GM12878 (cell line): ENCODE data around the gene TIMP2. TPM values are rescaled to one million over a fixed set of nuclear protein-coding genes. Genes with fewer than 3 reads are reported as not detected.

Source experiments
- ATAC-seq: fragments of 200-7000 bp; cut with Tn5 transposase; 3 replicates; pipeline ENCODE4 v1.9.1; 2020; ENCODE audit warnings: mild to moderate bottlenecking, moderate library complexity
- BruUV-seq: library from RNA; stranded (reverse); fragments of 400-500 nt; replicated peaks from 2 replicates; lab custom pipeline; 2021; lab: Mats Ljungman, UMichigan
- CTCF ChIA-PET: fragments of 300-600 bp; sonication (Branson Sonifier 250); formaldehyde crosslinking; extraction: SDS; loops from one replicate; lab custom pipeline; 2021; ENCODE audit warnings: inconsistent platforms; lab: Yijun Ruan, JAX
- POLR2A ChIA-PET: fragments of 350-600 bp; formaldehyde crosslinking; extraction: SDS; loops from one replicate; lab custom pipeline; 2021; ENCODE audit warnings: inconsistent platforms; lab: Charles Lee
- RAD21 ChIA-PET: fragments of 300-600 bp; sonication (Branson Sonifier 250); formaldehyde crosslinking; loops from one replicate; lab custom pipeline; 2023; ENCODE audit warnings: antibody characterized with exemption; ENCODE audit not compliant: unreplicated experiment; lab: Charles Lee
- SMC1A ChIA-PET: fragments of 300-600 bp; sonication (Branson Sonifier 250); formaldehyde crosslinking; loops from one replicate; lab custom pipeline; 2023; ENCODE audit not compliant: unreplicated experiment, uncharacterized antibody; lab: Charles Lee
- DNase-seq: peaks from one replicate; pipeline ENCODE4 v3.0.0-alpha.2; 2011; ENCODE audit warnings: low read depth, low spot score
- FAIRE-seq: peaks from 3 replicates; lab custom pipeline; 2011; peaks lifted over from hg19 to GRCh38; lab: Jason Lieb, UNC
- H2AFZ ChIP-seq: 2 replicates; pipeline ENCODE4 v1.6.0; 2011; ENCODE audit warnings: low read depth, low read length, control low read depth; ENCODE audit not compliant: control insufficient read depth
- H3K27ac ChIP-seq: 2 replicates; pipeline ENCODE4 v1.5.1; 2011; ENCODE audit warnings: control low read depth; ENCODE audit not compliant: control insufficient read depth, insufficient read depth
- H3K27me3 ChIP-seq, 2 experiments: replicated peaks in 1 of 2; 2 replicates each; pipeline versions ENCODE4 v1.6.0 to v1.6.1; 2011; ENCODE audit warnings: low read length in 1 of 2; ENCODE audit not compliant: control insufficient read depth in 2 of 2, insufficient read depth in 2 of 2
- H3K36me3 ChIP-seq, 2 experiments: 2 replicates each; pipeline ENCODE4 v1.5.1; 2011; ENCODE audit warnings: low read length in 1 of 2; ENCODE audit not compliant: control insufficient read depth in 2 of 2, insufficient read depth in 2 of 2
- H3K4me1 ChIP-seq: 2 replicates; pipeline ENCODE4 v1.6.1; 2011; ENCODE audit warnings: mild to moderate bottlenecking, low read length, moderate library complexity, mixed read lengths; ENCODE audit not compliant: control insufficient read depth, insufficient read depth
- H3K4me2 ChIP-seq: 2 replicates; pipeline ENCODE4 v1.6.0; 2011; ENCODE audit warnings: control low read depth; ENCODE audit not compliant: control insufficient read depth, insufficient read depth
- H3K4me3 ChIP-seq: fragments of 200-600 bp; sonication (generic); 2 replicates; pipeline ENCODE4 v1.5.1; 2016
- H3K79me2 ChIP-seq: 2 replicates; pipeline ENCODE4 v1.6.0; 2011; ENCODE audit warnings: low read length; ENCODE audit not compliant: control insufficient read depth, insufficient read depth
- H3K9ac ChIP-seq: 2 replicates; pipeline ENCODE4 v1.8.0; 2011; ENCODE audit warnings: low read length, control low read depth, mixed read lengths; ENCODE audit not compliant: control insufficient read depth, insufficient read depth
- H3K9me3 ChIP-seq: replicated peaks from 3 replicates; pipeline ENCODE4 v1.5.1; 2011; ENCODE audit warnings: mild to moderate bottlenecking, low read length; ENCODE audit not compliant: control insufficient read depth, insufficient read depth
- H4K20me1 ChIP-seq: 2 replicates; pipeline ENCODE4 v1.6.0; 2011; ENCODE audit not compliant: control insufficient read depth, insufficient read depth
- BCLAF1 ChIP-seq: fragments of 450-650 bp; IDR thresholded peaks from 2 replicates; pipeline ENCODE4 v1.6.1; 2017; ENCODE audit warnings: antibody characterized with exemption, mild to moderate bottlenecking, moderate library complexity
- EGR1 ChIP-seq, 2 experiments: IDR thresholded peaks; 1 replicate in 1 of 2; 2 replicates in 1 of 2; pipeline ENCODE4 v1.6.1; 2011 to 2012; ENCODE audit warnings: low read depth in 2 of 2, low read length in 2 of 2, borderline replicate concordance in 1 of 2, mild to moderate bottlenecking in 1 of 2, moderate library complexity in 1 of 2
- JUNB ChIP-seq: IDR thresholded peaks from 2 replicates; pipeline ENCODE4 v1.6.1; 2016; ENCODE audit warnings: antibody characterized with exemption, mild to moderate bottlenecking
- NR2F1 ChIP-seq: fragments of 450-650 bp; conservative IDR thresholded peaks from 2 replicates; pipeline ENCODE4 v1.6.1; 2017; ENCODE audit warnings: mild to moderate bottlenecking
- POLR2AphosphoS5 ChIP-seq: IDR thresholded peaks from 2 replicates; pipeline ENCODE4 v1.6.1; 2011; ENCODE audit warnings: mild to moderate bottlenecking, low read length, inconsistent platforms
- POU2F2 ChIP-seq: IDR thresholded peaks from 3 replicates; pipeline ENCODE4 v1.6.1; 2011; ENCODE audit warnings: low read depth, mild to moderate bottlenecking, low read length, borderline replicate concordance
- SPI1 ChIP-seq: IDR thresholded peaks from 2 replicates; pipeline ENCODE4 v1.6.1; 2011; ENCODE audit warnings: low read depth, mild to moderate bottlenecking, low read length, moderate library complexity, borderline replicate concordance; ENCODE audit not compliant: insufficient read depth
- WGBS: methylation state at CpG from one replicate; pipeline ENCODE4 v1.1.6; 2016; ENCODE audit warnings: low lambda C conversion rate; ENCODE audit not compliant: insufficient replicate concordance, insufficient coverage; ENCODE audit errors: missing lambda C conversion rate; 5-methylcytosine and 5-hydroxymethylcytosine counted together
- in situ Hi-C: fragments of 300-500 bp; cut with MboI; formaldehyde crosslinking; loops from 9 replicates; pipeline ENCODE4 v1.14.3; 2018; ENCODE audit warnings: mixed read lengths
- intact Hi-C: fragments of 100-400 bp; cut with micrococcal nuclease; formaldehyde crosslinking; loops from one replicate; pipeline ENCODE4 v1.14.2; 2022; ENCODE audit not compliant: unreplicated experiment
- polyA plus RNA-seq, 11 experiments: library from polyadenylated mRNA; depleted of rRNA in 4 of 11; unstranded in 6 of 11; stranded (reverse) in 5 of 11; fragments of >200 nt; fragmentation: Nextera tagmentation in 4 of 11; fragmentation: Illumina TruSeq in 1 of 11; extraction: Ambion mirVana in 4 of 11; extraction: Trizol in 1 of 11; gene quantifications; 1 replicate in 1 of 11; 2 replicates in 10 of 11; pipeline versions ENCODE4 v1.2.1 to v1.2.3, GENCODE V29; 2011 to 2016; ENCODE audit warnings: inconsistent platforms in 2 of 11, missing spikeins in 2 of 11, low read depth in 1 of 11
- total RNA-seq, 4 experiments: library from RNA; depleted of rRNA in 3 of 4; stranded (reverse); fragments of >200 nt in 3 of 4; fragmentation: Illumina TruSeq in 1 of 4; extraction: Trizol in 1 of 4; gene quantifications; 2 replicates each; pipeline versions ENCODE4 v1.2.1 to v1.2.3, GENCODE V29; 2013 to 2021

Gene TIMP2
- total and polyA plus RNA-seq, 10 of the 15 experiments (the other 5 are each of a cell fraction or from before 2014, with no cell fraction given), result 0.03 to 0.41 (median 0.04) TPM; not detected in 7

GRCh38 chr17:78917451-78918275, 7.5 kb downstream of the TIMP2 start:
- Histone ChIP-seq H3K4me3 (no peak overlapping the region), H4K20me1 (no peaks in the 10 kb centered on the region), H3K4me1 (no peaks in the 10 kb centered on the region)
- in situ Hi-C loops, result no loop called here
- FAIRE-seq, result no peak
- SMC1A ChIA-PET, result interaction anchor here (0.6 to 1.3 kb wide), 2 partner anchors 15 to 35 kb away, joined by 3 to 4 read pairs; partner anchors contain the start of gene CEP295NL
- TF ChIP-seq NR2F1 (no peak), POU2F2 (no peak), EGR1 (IDR thresholded peaks at IDR 0.05; ENCODE audit: borderline replicate concordance in 1 of 2, low read depth in 2 of 2, low read length in 2 of 2) (no peak), POLR2AphosphoS5 (no peak), SPI1 (no peak), BCLAF1 (no peak), JUNB (no peak)
- TF ChIP-seq, all 136 proteins: peak for 0
- Histone ChIP-seq H3K36me3 (no peaks in the 10 kb centered on the region), H3K27ac (no peak overlapping the region), H3K4me2 (no peak overlapping the region), H3K9ac (no peak overlapping the region), H3K27me3 (no peaks in the 10 kb centered on the region; a peak in 3 of 4 replicates), H3K79me2 (no peaks in the 10 kb centered on the region), H2AFZ (no peak overlapping the region), H3K9me3 (no peaks in the 10 kb centered on the region)
- ChIA-PET RAD21 (no interaction called here), CTCF (no interaction called here), POLR2A (no interaction called here)
- ATAC-seq (no peak), DNase-seq (no peak)
- intact Hi-C loops, result no loop called here
- BruUV-seq, result no TSS peak
- WGBS, result 50% methylated on average over 21 of the region's 21 CpGs
